UCSD-AML1 (cell line): ENCODE results near the gene MITF.

Experiments used
- DNase-seq: peaks from one replicate; lab custom pipeline; 2025; ENCODE audit not compliant: unreplicated experiment; lab: John Stamatoyannopoulos, UW

MITF gene

DNA sequence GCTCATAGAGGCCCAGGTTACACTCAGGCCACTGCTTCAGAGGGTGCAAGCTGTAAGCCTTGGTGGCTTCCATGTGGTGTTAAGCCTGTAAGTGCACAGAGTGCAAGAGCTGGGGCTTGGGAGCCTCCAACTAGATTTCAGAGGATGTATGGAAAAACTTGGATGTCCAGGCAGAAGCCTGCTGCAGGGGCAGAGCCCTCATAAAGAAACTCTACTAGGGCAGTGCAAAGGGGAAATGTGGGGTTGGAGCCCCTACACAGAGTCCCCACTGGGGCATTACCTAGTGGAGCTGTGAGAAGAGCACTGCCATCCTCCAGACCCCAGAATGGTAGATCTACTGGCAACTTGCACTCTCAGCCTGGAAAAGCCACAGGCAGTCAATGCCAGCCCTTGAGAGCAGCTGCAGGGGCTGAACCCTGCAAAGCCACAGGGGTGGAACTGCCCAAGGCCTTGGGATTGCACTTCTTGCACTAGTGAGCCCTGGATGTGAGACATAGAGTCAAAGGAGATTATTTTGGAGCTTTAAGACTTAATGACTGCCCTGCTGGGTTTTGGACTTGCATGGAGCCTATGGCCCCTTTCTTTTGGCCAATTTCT is 14.0 kb downstream of the MITF start:
- DNase-seq, result no peak

DNA sequence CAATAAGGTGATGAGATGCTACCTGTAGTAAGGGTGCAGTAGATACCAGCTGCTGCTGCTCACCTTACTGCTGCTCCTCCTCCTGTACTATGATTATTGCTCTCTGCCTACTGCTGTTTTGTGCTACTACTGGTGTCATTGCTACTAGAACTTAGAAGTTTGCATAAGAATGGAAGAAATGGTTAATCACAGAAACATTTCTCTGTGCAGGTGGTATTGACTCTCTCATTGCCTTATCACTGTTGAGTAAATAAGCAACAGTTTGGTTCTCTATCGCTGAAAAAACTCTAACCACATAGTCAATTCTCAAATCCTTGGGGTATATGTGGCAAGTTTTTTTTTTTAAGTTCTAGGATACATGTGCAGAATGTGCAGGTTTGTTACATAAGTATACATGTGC is 16.5 kb downstream of the MITF start:
- DNase-seq, result no peak

- DNase-seq, result no peak
Observed at GRCh38 chr3:69761896-69762767, 22.9 kb downstream of the MITF start.

DNA sequence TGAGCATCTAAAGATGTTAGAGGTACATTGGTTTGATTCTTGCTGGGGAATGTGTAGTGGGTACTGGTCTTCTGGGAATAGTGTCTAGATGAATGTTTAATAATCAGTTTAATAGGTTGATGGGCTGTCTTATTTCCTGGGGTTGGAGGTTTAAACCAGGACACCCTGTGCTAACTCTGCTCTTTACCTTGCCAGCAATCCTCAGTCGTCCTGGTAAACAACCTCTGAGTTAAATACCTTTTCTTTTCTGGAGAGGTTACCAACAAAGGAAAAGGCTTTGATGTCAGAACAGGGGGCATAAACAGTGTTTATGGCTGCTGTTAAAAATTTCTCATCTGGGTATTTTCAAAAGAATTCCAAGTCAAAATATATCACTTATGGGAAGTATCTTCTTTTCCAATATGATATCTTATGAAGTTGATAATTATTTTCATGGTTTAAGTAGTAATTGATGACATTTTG is 23.5 kb downstream of the MITF start:
- DNase-seq, result no peak

- DNase-seq, result no peak
Observed at GRCh38 chr3:69763458-69763857, 24.2 kb downstream of the MITF start.

- no peak for DNase-seq
Observed at GRCh38 chr3:69764121-69764741, 25.0 kb downstream of the MITF start.

DNA sequence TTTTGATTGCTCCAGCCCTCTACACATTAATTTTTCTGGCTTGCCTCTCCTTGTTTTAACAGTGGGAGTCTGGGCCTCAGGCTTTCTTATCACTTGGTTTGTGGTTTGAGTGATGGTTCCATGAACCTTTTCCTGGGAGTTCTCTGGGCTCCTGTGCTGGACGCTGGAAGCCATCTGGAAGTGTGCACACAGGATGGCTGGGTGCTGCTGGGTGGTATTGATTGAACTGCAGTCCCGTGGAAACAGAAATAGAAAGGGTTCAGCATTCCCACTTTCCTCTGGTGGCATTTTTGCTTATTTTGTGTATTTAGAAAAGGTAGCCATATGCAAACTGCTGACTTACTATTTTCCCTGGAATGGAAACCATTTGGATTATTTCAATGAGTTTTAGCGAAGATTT is 25.6 kb downstream of the MITF start:
- no peak for DNase-seq

DNA sequence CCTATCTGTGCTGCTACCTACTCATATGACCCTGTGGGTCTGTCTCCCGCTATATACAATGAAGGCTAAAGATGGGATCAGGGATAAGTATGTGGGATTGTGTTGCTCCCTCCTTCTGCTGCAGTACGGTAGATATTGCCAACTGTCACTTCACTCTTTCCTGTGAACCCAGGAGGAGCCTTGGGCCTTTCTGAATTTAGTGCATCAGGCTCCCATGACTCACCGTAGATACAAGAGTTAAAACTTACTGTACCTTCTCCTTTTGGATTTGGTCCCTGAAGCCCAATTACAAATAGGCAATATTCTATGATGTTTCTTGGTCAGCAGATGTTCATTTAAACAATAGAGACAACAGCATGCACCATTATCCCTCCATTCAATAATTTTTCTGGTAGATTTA is 27.4 kb downstream of the MITF start:
- no peak for DNase-seq

DNA sequence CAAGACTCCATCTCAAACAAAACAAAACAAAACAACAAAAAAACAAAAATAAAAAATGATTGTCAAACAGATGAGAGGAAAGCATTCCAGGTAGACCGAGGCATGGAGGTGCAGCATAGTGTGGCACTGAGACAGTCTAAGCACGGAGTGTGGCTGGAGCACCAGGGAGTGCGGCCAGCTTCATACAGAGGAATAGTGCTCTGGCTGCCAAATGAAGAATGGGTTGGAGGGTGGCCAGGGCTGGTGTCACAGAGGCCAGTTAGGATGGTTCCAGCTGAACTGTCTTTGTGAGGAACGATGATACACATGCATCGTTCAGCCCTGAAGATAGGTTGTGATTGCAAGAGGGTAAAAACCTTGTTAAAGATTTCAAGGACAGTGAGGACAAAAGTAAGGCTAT is 28.3 kb downstream of the MITF start:
- DNase-seq, result no peak

- no peak for DNase-seq
Observed at GRCh38 chr3:69768438-69768837, 29.2 kb downstream of the MITF start.

DNA sequence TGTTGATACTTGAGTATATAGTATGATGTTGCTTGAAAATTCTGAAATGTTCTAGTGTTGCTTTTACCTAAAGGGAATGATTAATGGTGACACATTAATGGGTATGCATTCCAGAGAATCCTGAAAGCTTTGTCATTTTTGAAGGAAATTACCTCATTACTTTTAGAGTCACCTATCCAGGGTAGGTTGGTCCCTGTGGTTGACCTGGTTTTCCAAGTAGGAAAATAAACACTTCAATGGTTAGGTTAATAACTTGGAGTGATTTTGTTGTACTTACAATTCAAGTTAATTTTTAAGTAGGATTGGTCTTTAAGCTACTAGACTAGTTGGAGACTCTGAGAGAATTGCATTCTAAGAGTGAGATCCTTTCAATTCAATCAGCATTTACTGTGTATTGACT is 31.0 kb downstream of the MITF start:
- DNase-seq, result no peak

GRCh38 chr3:69770976-69771634 is 31.8 kb downstream of the MITF start:
- DNase-seq, result no peak

DNA sequence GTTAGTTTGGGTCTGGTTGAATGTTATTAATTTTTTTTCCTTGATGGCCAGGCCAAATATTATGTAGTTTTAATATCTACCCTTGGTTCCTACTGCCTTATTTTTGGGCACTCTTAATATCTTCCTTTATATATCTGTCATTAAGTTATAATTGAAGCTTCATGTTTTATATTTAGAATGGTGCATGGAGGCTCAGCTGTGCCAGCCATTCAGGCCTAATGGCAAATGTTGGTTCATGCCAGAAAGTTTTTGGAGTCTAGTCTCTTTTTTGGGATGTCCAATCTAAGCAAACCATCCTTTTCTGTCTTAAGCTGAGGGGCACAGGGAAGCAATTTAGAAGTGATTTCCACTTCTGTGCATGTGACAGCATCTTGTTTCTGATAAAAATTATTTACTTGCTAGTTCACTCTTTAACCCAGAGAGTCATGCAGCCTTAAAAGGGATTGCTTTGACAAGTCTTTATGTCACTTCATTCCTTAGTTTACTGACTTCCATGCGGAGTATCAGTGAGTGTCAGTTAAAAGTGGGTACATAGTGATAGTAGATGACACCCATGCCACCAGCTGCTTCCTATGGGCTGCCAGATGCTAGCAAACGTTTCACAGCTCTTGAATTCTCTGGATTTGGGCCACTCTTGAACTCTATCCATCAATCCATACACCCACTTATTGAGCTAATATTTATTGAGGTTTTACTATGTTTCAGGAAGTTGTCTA is 33.0 kb downstream of the MITF start:
- DNase-seq, result no peak

DNA sequence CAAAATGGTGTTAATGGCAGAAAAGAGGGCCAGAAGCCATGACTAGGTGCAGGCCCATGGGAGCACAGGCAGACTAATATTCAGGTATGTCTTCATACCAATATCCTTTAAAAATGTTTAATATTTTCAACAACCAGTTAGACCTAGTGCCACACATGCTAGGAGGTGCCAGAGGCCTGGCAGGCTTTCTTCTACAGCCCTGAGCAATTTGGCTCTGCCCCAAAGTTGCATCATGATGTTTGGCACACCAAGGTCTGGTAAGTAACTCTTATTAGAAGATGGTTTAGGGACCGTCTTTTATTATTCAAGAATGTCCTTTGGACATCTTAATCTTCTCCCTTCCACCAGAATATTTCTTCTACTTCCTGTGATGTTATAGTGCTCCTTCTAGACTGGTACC is 34.8 kb downstream of the MITF start:
- DNase-seq, result no peak

DNA sequence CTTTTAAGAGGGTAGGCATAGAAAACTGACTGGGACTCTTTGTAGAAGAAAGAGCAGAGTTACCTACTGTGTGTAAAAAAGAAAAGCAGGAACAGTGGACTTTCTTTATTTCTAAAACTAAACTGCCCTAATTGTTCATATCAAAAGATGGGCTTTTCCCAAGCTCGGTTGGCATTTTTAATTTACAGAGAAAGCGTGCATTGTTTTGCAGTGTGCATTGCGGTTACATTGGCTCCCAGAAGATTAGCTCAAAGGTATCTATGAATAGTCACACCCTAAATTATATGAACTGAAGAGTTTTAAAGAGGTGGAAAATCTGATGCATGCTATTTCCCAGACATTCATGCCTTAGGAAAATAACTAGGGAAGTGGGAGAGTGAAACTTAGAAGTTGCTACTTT is 36.5 kb downstream of the MITF start:
- DNase-seq, result no peak

- no peak for DNase-seq
Observed at GRCh38 chr3:69776289-69776688, 37.0 kb downstream of the MITF start.

GRCh38 chr3:69776920-69777581 is 37.8 kb downstream of the MITF start:
- DNase-seq, result no peak

GRCh38 chr3:69777582-69777967 is 38.3 kb downstream of the MITF start:
- no peak for DNase-seq

DNA sequence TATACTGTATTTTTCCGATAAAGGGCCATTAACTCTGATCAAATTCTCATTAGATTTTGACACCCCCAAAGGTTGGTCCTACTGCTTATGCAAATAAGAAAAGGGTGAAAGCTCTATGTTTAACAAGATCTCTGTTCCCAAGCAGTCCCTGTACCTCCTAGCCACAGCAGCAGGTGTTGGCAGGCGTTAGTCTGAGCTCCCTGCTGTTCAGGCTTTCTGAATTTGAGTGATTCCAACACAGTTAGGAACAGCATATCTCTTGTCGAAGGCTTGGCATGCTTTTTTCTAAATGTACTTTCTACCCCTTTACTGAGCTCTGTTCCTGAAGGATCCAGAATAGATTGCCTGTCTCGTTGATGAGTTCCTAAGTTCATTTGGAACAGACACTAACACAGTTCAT is 42.3 kb downstream of the MITF start:
- no peak for DNase-seq

DNA sequence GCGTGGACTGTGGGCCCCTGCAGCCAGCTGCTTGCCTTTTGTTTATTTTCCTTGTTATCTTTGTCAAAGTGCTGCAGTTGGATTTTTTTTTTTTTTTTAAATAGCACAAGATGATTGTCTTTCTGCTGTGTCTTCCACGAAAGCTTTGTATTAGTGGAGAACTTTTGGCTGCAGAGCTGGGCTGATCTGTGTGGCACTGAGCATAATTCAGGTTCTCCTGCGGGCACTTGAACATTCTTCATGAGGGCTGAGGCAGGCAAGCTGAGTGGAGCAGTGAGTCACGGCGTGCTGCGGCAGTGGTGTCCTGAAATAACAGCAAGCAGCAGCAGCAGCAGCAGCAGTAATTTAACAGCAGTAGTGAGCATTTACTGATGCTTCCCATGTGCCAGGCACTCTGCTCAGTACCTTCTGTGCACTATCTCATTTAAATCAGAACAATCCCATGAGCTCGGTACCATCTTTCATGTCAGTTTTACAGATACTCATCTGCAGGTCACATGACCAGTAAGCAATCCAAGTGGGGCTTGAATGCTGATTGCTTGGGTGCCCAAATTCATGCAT is 45.8 kb downstream of the MITF start:
- DNase-seq, result no peak
